ENCODE results near the gene RBBP8NL.

RBBP8NL gene, protein sequence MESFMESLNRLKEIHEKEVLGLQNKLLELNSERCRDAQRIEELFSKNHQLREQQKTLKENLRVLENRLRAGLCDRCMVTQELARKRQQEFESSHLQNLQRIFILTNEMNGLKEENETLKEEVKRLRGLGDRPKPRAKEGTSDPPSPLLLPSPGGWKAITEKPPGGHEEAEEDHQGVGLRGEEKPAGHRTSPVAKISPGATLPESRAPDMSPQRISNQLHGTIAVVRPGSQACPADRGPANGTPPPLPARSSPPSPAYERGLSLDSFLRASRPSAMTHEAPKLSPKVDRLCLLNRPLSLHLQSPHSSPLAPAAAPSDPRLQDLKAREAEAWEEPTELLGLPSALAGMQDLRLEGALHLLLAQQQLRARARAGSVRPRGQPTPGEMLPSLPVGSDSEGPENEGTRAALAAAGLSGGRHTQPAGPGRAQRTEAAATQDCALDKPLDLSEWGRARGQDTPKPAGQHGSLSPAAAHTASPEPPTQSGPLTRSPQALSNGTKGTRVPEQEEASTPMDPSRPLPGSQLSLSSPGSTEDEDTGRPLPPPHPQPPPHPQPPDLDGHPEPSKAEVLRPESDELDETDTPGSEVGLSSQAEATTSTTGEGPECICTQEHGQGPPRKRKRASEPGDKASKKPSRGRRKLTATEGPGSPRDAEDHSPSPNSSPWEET

DNA sequence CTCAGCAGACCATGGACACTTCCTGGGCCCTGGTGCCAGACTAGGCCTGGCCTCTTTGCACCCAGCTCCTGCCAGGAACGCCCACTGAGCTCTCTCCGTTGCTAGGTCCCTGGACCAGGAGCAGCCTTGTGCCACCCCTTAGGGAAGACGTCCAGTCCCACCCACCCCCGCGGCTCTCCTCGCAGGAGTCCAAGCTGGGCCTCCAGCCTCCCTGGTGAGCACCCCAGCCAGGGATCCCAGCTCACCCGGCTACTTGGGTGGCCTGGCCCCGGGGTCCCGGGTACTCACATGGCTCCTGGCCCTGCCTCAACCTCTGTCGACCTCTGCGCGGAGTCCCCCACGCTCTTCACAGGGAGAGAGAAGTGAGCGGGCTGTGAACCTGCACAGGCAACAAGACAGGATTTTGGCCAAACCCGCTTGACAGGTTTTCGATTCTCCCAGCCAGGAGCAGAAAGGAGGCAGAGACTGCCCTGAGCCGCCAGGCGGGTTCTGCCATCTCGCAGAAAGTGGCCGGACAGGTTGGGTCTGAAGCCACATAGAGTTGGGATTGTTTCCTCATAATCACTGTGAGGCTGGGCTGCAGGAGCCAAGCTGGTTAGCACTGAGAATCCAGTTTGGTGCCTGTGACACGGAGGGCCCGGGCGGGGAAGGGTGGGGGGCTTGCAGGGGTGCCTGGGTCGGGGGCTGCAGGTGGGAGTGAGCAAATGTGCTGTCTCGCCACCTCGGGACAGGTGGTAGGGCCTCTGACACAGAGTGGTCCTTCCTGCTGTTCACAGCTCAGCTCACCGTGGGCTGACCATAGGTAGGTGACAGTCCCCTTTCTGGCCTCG is at the start of gene RBBP8NL:
TSS of gene RBBP8NL (minus strand) at position 368 of the 830 bp plus-strand sequence. CDS start 7,892 bp downstream, outside the sequence.
- no peak for DNase-seq (ENCODE audit: low spot score)

DNA sequence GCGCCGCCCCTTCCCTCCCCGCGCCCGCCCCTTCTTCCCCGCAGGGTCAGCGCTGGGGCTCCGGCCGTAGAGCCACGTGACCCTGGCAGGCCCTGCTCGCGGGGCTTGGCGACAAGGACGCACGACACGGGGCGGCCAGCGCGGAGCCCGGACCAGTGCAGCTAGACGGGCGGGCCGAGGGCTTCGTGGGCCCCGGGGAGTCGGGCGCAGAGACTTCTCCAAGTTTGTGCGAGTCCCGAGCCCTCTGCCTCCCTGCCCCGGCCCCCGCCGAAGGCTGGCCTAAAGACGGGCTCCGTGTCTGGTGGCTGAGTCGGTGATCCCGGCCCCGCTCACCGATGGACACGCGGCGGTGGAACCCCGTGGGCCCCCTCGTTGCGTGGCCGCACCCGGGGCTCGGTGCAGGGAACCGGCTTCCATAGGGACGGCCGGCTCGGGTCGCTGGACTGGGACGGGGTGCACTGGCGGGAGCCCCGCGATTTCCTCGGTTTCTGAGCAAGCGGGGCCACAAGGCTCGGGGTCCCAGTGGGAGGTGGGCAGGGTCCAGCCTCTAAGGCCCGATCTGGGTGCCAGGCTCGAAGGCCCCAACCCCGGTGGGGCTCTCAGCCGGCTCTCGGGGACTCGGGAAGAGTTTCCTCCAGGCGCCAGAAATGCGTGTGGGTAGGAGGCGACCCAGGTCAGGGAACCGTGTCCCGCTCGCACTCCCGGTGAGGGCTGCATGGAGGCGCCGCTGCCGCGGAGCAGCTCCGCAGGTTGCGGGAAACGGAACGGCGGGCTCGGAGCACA is 48.9 kb upstream of the RBBP8NL start:
- DNase-seq (ENCODE audit: low spot score) = no peak

DNA sequence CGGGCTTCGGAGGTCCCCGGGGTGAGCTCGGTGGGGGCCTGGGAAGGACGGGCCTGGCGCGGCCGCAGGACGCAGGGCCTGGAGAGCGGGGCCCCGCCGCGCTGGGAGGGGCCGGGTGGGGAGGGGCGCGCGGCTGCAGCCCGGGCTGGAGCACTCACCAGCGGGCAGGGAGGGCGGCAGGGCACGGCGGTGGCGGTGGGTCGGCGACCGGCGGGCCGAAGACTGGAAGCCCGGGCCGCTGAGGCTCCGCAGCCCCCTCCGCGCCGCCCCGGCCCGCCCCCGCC is 48.4 kb upstream of the RBBP8NL start, which contains the start of gene GATA5:
TSS of gene GATA5 (minus strand) at position 224 of the 284 bp plus-strand sequence. CDS start 474 bp downstream, outside the sequence.
- no peak for DNase-seq (ENCODE audit: low spot score)

DNA sequence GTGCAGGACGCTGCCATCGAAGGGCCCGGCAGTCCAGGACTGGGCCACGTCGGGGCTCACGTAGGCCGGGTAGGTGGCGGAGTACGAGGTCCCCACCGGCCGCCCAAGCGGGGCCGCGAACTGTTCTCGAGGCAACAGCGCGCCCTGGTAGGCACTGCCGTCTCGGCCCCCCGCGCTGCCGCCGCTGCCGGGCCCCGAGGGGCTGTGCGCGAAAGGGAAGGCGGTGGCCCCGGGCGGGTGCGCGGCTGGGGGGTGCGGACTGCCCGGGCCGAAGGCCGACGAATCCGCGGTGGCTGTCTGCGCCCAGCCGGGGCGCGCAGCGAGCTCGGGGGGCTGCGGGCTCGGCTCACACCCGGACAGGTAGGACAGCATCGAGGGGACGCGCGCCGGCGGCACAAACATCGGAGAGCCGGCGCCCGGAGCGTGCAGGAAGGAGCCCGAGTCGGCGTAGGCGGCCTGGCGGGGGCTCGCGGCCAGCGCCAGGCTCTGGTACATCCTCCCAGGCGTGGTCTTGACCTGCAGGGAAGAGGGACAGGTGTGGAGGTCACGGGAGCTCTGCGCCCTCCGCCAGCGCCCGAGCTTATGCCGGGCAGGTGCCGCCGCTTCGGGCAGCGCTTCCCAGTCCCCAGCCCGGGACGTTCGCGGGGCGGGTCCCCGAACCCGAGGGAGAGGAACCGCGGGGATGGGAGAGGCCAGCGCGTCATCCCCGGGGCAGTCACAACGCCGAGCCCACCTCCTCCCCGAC is 47.9 kb upstream of the RBBP8NL start:
- no peak for DNase-seq (ENCODE audit: low spot score)

DNA sequence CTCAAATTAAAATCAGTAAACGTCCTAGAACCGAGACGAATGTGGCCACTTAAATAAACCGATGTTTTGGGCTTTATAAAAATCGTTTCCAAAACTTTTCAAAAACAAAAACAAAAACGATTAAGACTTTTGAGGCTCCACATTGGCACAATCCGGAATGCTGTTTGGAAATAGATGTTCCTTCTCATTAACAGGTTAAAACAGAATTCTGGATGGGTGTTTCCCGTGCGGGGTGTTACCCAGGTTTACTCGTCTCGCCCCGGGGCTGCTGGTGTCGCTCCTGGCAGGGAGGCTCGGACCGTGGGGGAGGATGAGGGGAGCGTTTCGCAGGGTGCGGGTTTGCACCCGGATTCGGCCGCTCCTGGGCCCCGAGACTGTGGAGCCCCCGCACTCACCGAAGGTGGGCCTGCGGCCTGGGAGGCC is 47.3 kb upstream of the RBBP8NL start:
- DNase-seq (ENCODE audit: low spot score) = no peak

DNA sequence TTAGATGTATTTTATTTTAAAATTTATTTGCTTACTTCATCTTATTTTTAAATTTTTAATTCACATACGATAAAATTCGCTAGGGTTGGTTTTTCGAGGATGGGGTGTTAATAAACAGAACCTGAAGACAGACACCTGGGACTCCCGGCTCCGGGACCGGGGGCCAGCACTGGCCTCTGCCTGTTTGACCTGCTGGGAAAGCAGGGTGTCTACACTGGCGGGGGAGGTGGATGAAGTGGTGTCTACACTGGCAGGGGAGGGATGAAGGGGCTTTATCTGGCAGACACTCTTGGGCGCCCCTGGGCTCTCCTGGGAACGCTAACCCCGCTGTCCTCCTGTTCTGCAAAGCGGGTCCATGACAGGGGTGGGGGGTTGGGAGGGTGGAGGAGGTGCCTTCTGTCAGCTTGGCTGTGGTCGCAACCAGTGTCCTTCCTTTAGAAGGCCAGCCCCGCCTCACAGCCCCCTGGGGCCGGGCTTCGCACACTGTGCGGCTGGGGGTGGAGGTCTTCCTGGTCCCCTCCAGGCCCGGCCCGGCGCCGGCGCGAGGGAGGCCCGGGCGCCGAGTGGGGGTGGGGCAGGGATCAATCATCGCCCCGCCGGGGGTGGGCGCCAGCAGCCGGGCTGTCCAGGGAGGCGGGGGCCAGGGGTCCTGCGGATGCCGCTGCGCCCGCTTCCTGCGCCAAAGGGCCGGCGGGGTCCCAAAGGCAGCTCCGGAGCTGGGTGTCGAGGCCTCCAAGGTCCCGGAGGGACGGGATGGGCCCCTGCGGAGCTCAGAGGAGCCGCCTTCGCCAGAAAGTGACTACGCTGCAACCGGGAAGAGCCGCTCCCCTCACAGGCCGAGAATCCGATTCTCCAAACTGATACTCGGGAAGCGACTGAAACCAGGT is 46.6 kb upstream of the RBBP8NL start:
- DNase-seq (ENCODE audit: low spot score) = no peak

DNA sequence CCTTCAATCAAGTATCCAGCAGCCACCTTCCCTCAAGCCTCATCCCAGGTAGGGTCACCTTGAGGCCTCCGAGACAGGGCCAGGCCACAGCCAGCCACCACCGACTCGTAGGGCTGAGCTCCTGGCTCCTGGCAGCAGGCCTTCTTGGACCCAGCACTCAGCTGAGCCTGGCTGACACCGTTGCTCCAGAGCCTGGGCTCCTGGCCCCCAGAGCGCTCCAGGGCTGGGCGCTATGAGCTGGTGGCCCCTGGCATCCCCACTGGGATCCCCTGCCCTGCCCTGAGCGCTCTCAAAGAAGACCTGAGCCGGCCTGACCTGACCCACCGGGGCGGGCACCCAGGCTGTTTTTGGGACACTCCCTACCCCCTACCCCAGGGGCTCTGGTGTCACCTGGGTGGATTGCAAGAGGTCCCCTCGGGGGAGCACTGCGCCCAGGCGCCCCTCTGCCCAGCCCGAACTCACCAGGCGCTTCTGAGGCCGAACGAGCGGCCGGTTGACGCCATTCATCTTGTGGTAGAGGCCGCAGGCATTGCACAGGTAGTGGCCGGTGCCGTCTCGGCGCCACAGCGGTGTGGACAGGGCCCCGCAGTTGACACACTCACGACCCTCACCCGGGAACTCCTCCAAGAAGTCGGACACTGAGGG is 45.7 kb upstream of the RBBP8NL start:
- DNase-seq (ENCODE audit: low spot score) = no peak

DNA sequence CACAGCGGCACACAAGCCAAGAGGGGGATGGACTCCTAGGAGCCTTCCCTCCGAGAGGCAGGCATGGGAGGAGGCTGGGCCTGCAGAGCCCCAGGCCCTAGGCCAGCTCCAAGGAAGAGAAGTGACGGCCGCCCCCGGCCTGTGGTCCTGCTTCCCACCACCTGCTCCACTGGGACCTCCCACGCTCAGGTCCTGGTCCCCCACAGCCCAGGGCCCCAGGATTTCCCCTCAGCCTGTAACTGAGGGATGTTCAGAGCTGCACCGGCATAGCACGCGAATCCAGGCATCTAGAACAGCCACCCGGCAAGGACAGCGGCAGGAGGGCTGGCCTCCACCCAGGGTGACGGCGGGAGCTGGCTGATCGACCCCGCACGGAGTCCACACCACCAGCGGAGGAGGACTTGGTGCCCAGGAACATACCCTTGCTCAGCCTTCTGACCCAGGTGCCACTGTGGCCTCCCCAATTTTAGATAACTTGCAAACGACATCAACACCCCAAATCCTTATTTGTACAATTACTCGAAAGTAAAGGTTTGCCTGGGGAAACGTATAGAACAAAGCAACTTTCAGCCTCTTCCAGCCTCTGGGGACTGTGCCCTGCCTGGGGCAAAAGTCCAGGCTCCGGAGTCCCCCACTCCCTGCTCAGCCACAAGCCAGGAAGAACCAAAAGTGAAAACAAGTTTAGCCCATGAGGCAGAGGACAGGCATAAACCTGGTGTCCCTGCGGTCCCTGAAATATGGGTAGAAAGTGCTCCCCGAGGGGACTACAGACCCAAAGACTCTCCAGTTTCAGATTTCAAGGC is 45.0 kb upstream of the RBBP8NL start:
- no peak for DNase-seq (ENCODE audit: low spot score)

DNA sequence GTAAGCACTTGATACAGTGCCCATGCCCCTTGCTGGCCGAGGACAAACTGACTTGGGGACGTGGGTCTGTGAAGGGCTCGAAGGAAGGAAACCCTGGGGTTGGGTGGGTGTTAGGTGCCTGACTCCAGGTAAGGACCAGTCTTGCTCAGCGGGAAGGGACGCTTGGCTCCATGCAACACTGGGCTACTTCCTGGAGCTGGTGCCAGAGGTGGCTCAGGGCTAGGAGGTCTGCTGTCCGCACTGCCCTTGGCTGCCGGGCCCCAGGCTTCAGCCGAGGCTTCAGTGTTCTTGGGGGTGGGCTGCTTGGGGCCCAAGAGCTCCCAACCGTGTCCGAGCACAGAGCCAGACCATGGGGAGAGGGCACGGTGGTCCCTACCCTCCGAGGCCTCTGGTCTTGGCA is 43.1 kb upstream of the RBBP8NL start:
- DNase-seq (ENCODE audit: low spot score) = no peak

DNA sequence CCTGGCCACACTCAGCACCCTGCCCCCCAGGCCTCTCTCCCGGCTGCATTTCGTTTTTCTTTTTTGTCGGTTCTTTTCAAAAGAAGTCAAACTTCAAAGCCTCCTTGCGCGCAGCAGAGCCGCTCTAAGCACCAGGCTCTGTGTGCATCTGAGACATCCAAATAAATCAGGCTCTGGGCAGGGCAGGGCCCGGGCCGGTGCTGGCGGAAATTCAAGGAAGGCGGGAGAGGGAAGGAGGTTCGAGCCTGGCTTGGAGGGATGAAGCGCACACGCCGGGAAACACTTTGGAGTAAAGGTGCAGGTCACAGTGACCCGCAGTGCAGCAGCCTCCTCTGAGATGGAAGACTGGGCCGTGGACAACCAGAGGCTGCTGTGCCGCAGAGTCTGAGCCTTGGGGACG is 42.7 kb upstream of the RBBP8NL start:
- DNase-seq (ENCODE audit: low spot score) = no peak

DNA sequence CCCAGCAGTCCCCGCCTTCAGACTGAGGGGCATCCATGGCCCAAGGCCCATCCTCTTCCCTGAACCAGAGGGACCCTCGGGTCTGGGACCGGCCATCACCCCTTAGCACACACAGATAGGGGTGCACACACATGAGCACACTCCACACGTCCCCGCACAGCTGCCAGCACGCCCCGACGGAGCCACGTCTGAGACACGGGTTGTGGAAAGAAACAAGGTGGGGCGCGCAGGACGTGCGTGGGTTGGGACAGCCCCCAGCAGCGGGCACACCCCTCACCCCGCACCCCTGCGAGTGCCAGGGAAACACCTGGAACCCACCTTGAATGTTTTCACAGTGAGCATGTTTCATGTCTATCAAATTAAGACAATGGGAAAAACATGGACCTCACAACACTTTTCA is 42.0 kb upstream of the RBBP8NL start:
- no peak for DNase-seq (ENCODE audit: low spot score)

DNA sequence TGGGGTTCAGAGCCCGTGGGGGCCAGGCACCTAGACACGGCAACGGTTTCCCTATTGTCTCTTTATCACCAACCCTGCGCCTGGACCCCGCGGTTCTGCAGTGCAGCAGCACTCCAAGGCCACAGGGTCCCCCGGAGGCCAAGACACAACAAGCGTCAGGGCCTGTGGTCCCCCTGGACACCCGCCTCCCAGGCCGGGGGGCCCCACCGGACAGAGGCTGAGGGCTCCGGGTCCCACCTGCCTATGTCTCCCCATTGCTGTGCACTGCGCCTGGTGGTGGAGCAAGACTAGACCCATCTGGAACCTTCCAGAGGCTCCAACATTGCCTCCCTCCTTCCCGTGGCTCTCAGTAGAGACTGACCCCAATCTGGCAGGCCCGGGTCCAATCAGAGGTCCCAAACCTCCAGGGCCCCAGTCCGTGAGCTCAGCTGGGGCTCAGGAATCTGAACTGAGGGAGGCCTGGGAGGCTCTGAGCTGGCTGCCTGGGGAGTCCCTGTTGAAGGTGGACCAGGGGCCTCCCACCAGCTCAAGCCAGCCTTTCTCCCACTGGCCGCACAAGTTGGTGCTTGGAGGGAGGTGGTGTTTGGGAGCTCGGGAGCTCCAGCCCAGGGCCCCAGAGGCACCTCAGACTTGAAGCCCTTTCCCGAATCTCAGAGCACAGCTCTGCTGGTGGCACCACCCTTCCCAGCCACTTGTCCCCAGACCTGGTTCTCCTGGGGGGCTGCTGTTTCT is 39.6 kb upstream of the RBBP8NL start:
- no peak for DNase-seq (ENCODE audit: low spot score)

DNA sequence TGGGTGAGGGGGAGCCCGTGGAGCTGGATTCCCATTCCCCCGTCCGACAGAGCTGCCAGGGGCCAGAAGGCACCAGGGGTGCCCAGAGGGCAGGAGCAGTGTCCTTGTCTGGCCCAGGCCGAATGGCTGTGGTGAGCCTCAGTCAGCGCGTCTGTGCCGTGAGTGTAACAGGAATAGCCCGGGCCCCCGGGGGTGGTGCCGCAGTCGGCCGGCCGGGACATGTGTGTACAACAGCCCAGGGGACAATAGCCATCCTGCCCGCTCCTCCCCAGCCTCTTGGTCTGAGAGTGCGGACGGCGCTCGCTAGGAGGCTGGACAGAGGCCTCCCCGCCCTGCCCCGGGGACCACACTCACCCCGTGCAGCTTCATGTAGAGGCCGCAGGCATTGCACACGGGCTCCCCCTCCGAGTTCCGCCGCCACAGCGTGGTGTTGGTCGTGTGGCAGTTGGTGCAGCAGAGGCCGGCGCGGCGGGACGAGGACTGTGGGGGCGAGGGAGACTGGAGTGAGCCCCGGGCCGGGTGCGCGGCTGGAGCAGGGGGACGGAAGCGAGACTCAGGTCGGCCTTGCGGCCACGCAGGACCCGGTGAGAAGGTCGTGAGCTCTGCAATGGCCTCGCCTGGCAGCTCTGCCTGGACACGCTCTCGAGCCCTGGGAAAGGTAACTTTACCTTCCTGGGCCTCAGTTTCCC is 38.9 kb upstream of the RBBP8NL start:
- DNase-seq (ENCODE audit: low spot score) = no peak

DNA sequence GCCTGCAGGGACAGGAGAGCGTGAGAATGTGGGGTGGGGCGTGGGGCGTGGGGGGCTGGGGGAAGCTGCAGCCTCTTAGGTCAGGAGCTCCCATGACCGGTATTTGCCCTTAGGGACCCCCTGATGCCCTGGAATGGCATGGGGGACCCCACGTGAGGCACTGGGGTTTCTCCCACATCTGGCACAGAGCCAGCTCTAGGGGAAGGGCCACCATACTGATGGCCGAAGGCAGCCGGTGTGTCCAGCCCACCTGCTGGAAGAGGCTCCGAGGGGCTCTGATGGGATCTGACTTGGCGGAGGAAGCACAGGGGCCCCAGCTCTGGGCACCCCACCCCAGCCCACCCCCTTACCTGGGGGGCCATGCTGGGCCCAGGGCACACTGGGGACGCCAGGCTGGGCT is 37.7 kb upstream of the RBBP8NL start:
- no peak for DNase-seq (ENCODE audit: low spot score)

DNA sequence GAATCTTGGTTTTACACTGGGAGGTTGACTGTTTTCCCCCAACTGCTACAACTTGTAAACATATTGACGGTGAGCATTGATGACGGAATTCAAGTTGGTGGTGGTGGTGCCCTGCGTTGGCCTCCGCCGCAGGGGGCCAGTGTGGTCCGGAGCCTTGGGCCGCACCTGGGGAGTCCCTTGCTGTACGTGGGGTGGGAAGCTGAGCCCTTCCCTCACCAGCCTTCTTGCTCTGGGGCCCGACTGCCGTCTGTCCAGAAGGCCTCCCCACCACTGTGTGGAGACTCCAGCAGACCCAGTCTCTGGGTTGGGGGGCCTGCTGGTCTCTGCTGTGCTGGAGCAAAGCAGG is 37.1 kb upstream of the RBBP8NL start:
- DNase-seq (ENCODE audit: low spot score) = no peak

DNA sequence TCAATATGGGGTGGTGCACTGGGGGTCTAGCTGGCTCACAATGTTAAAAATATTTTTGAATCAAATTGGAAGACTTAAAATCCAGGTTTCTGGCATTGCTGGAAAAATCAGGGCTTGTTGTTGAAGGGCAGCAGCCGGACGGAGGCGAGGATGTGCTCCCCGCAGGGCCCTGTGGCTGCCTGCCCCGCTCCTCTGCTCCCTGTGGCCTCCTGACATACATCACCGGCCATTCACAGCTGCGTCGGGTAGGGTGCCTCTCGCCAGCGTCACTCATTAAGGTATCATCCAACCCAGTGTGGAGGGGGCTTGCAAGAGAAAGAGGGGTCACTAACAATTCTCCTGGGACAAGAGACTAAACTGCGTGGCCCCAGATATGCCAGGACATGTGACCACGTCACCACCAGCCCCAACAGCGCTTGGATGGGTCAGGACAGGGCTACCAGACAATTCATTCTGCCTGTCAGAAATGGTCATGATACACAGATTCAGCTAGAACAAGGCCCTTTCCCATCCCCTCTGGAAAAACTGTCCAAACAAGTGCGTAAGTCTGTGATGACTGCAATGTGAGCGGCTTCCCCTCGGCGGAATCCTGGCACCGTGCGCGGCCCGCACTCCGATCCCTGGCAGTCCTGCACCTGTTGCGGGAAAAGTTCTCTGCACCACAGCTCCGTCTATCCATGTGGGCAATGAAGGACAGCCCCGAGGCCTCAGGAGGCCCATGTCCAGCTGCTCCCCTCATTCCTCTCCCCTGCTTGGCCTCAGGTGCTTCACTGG is 36.5 kb upstream of the RBBP8NL start:
- DNase-seq (ENCODE audit: low spot score) = no peak

Data from left forelimb (tissue), 1 donor.